Left lung (tissue), 10 donors: Measurements from ENCODE around the gene PREX1. TPM values are rescaled to one million over a fixed set of nuclear protein-coding genes. Genes with fewer than 3 reads are reported as not detected.
A peak's percentile ranks its signal among the peaks of the same experiment; 100 is the strongest.

Source experiments
- ATAC-seq: fragments of 200-7000 bp; cut with Tn5 transposase; one replicate; pipeline ENCODE4 v1.9.1; 2020; ENCODE audit warnings: moderate library complexity
- DNase-seq, 4 donors: peaks; one replicate each; pipeline ENCODE4 v3.0.0-alpha.2; 2013 to 2020
- H3K27ac ChIP-seq, 2 donors: fragments of 200-600 bp; sonication (generic) in 1 of 2; one replicate each; pipeline versions ENCODE4 v1.5.0 to v1.8.0; 2020 to 2021
- H3K27me3 ChIP-seq, 2 donors: fragments of 200-600 bp; sonication (generic) in 1 of 2; one replicate each; pipeline versions ENCODE4 v1.5.0 to v1.8.0; 2020 to 2021
- H3K36me3 ChIP-seq, 2 donors: fragments of 200-600 bp; sonication (generic) in 1 of 2; one replicate each; pipeline versions ENCODE4 v1.5.0 to v1.8.0; 2020 to 2021
- H3K4me1 ChIP-seq, 2 donors: fragments of 200-600 bp; one replicate each; pipeline ENCODE4 v1.8.0; 2021
- H3K4me3 ChIP-seq, 2 donors: fragments of 200-600 bp; sonication (generic) in 1 of 2; one replicate each; pipeline versions ENCODE4 v1.5.0 to v1.8.0; 2020 to 2021; ENCODE audit warnings: mild to moderate bottlenecking in 1 of 2
- H3K9me3 ChIP-seq, 2 donors: fragments of 200-600 bp; sonication (generic) in 1 of 2; one replicate each; pipeline versions ENCODE4 v1.5.0 to v1.8.0; 2020 to 2021
- intact Hi-C, 2 donors: fragments of 100-400 bp; cut with DNase I; formaldehyde crosslinking; loops; one replicate each; pipeline versions ENCODE4 v1.11.2 to v1.14.2; 2022
- polyA plus RNA-seq, 6 donors: library from polyadenylated mRNA; unstranded; fragments of 120-200 nt; gene quantifications; one replicate each; pipeline ENCODE4 v1.2.1, GENCODE V29; 2013; ENCODE audit not compliant: insufficient read length in 6 of 6
- total RNA-seq, 2 donors: library from RNA; stranded (reverse); fragmentation: NEBNext Ultra II Directional; extraction: Animal tissue kit (Norgen Biotek cat#: 25700); gene quantifications; one replicate each; pipeline ENCODE4 v1.2.1, GENCODE V29; 2021
- TF ChIP-seq, protein P1 (sequence below), 2 donors: fragments of 200-600 bp; sonication (generic) in 1 of 2; IDR thresholded peaks; one replicate each; pipeline versions ENCODE4 v1.5.0 to v1.8.0; 2021; ENCODE audit warnings: antibody characterized with exemption in 2 of 2
- donor health status: DM: no; HTN: yes; CAD: no.
- donor health status: DM: no; HTN: no; CAD: no.

PREX1 gene
- total and polyA plus RNA-seq, 8 donors: 20.3 to 111 (median 26.1) TPM

GRCh38 chr20:48742912-48743680, 84.7 kb downstream of the PREX1 start:
- Histone ChIP-seq H3K27ac (no peak overlapping the region), H3K27me3 (peaks cover 0 to 7% of the 10 kb centered on the region in 2 donors), H3K4me1 (peaks cover 6 to 37% of the 10 kb centered on the region in 2 donors), H3K9me3 (no peaks in the 10 kb centered on the region), H3K36me3 (peaks cover 0 to 61% of the 10 kb centered on the region in 2 donors), H3K4me3 (no peak overlapping the region)
- ATAC-seq (no peak), DNase-seq (no peak)
- TF ChIP-seq, protein P1, sequence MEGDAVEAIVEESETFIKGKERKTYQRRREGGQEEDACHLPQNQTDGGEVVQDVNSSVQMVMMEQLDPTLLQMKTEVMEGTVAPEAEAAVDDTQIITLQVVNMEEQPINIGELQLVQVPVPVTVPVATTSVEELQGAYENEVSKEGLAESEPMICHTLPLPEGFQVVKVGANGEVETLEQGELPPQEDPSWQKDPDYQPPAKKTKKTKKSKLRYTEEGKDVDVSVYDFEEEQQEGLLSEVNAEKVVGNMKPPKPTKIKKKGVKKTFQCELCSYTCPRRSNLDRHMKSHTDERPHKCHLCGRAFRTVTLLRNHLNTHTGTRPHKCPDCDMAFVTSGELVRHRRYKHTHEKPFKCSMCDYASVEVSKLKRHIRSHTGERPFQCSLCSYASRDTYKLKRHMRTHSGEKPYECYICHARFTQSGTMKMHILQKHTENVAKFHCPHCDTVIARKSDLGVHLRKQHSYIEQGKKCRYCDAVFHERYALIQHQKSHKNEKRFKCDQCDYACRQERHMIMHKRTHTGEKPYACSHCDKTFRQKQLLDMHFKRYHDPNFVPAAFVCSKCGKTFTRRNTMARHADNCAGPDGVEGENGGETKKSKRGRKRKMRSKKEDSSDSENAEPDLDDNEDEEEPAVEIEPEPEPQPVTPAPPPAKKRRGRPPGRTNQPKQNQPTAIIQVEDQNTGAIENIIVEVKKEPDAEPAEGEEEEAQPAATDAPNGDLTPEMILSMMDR (IDR thresholded peaks at IDR 0.05): no peak
- intact Hi-C loops: no loop called here

GRCh38 chr20:48742233-48742632, 85.6 kb downstream of the PREX1 start:
- intact Hi-C loops: no loop called here
- H3K27ac ChIP-seq: no peak overlapping the region
- no peaks in the 10 kb centered on the region for H3K9me3 ChIP-seq
- no peak for ATAC-seq
- TF ChIP-seq, protein P1 (IDR thresholded peaks at IDR 0.05): no peak
- no peak overlapping the region for H3K4me3 ChIP-seq
- peaks cover 7 to 37% of the 10 kb centered on the region in 2 donors for H3K4me1 ChIP-seq
- no peak for DNase-seq
- H3K27me3 ChIP-seq: peaks cover 0 to 2% of the 10 kb centered on the region in 2 donors
- H3K36me3 ChIP-seq: peaks cover 0 to 61% of the 10 kb centered on the region in 2 donors

DNA sequence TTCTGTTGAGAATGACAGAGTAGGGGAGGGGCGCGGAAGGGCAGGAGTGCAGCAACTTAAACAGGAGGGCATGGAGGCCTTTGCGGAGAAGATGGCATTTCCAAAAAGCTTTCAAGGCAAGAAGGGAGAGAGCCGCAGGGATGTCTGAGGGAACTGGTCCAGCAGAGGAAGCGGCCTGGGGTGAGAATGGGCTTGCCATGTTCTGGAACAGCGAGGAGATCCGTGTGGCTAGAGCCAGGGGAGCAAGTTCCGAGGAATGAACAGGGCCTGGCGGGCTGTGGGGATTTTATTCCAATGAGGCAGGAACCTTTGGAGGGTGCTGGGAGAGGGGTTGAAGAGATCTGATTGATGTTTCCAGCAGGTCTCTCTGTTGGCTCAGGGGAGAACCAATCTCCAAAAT, 86.1 kb downstream of the PREX1 start:
- H3K4me1 ChIP-seq: peaks cover 7 to 39% of the 10 kb centered on the region in 2 donors
- intact Hi-C loops: no loop called here
- no peaks in the 10 kb centered on the region for H3K9me3 ChIP-seq
- H3K27me3 ChIP-seq: no peaks in the 10 kb centered on the region
- no peak for ATAC-seq
- H3K36me3 ChIP-seq: peaks cover 0 to 61% of the 10 kb centered on the region in 2 donors
- no peak overlapping the region for H3K27ac ChIP-seq
- TF ChIP-seq, protein P1 (IDR thresholded peaks at IDR 0.05): no peak
- H3K4me3 ChIP-seq: no peak overlapping the region
- no peak for DNase-seq

GRCh38 chr20:48740712-48741111, 87.1 kb downstream of the PREX1 start:
- no peaks in the 10 kb centered on the region for H3K27me3 ChIP-seq
- no peak for ATAC-seq
- intact Hi-C loops: no loop called here

DNA sequence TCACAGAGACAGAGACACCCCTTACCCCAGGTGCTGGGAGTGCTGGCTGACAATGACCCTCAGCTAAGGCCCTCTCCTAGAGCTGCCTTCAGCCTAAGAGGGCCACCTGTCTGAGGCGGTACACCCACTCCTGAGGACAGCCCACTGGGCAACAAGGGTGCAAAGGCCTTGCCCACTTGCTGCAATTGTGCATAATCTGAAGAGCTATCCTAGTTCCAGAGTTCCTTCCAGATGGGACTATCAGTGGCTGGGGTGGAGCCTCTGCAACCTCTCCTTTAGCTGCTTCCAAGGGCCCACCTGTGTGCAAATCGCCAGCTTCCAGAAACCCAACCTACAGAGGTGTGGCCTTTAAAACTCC, 87.5 kb downstream of the PREX1 start:
- TF ChIP-seq, protein P1 (IDR thresholded peaks at IDR 0.05): no peak
- Histone ChIP-seq H3K36me3 (peaks cover 0 to 67% of the 10 kb centered on the region in 2 donors), H3K4me3 (no peak overlapping the region), H3K27ac (peak overlapping the region in 1 of 2 donors; percentile 55), H3K9me3 (no peaks in the 10 kb centered on the region), H3K4me1 (peaks cover 7 to 53% of the 10 kb centered on the region in 2 donors), H3K27me3 (no peaks in the 10 kb centered on the region)
- ATAC-seq: no peak
- DNase-seq: no peak
- intact Hi-C loops: no loop called here

More at GRCh38 chr20:48740712-48741111, 87.1 kb downstream of the PREX1 start:
- Histone ChIP-seq H3K27ac (peak overlapping the region in 1 of 2 donors; percentile 55), H3K4me3 (no peak overlapping the region), H3K36me3 (peaks cover 0 to 67% of the 10 kb centered on the region in 2 donors), H3K4me1 (peaks cover 7 to 49% of the 10 kb centered on the region in 2 donors), H3K9me3 (no peaks in the 10 kb centered on the region)
- TF ChIP-seq, protein P1 (IDR thresholded peaks at IDR 0.05): no peak
- DNase-seq: no peak
